OCI-LY1 (cell line): ENCODE data around the gene CPSF3.

ENCODE experiments used
- CTCF ChIP-seq: fragments of 200-600 bp; sonication (generic), shearing (Covaris generic); IDR thresholded peaks from 2 replicates; pipeline ENCODE4 v1.5.1; 2017; ENCODE audit warnings: mild to moderate bottlenecking, antibody characterized with exemption, low read length, moderate library complexity, mixed read lengths
- EZH2 ChIP-seq: fragments of 200-600 bp; sonication (generic), shearing (Covaris generic); IDR thresholded peaks from 2 replicates; pipeline ENCODE4 v1.8.0; 2017; ENCODE audit warnings: borderline replicate concordance, mixed run types, mild to moderate bottlenecking, antibody characterized with exemption, low read length, moderate library complexity, mixed read lengths

GRCh38 chr2:9484533-9484932 is 61.1 kb downstream of the CPSF3 start:
- TF ChIP-seq CTCF (no peak), EZH2 (no peak)
